Adipose tissue (tissue), 3 donors: Measurements from ENCODE around the gene HTT-AS. TPM values are rescaled to one million over a fixed set of nuclear protein-coding genes. Genes with fewer than 3 reads are reported as not detected.
"Not testable (repeated sequence)": the region's sequence is repeated elsewhere in the genome, so short reads cannot be mapped to it uniquely, and the experiment has no call there.

Source experiments
- H3K27ac ChIP-seq: one replicate; pipeline ENCODE4 v1.5.1; 2013; ENCODE audit warnings: low read depth, low read length
- WGBS, 3 donors: extraction: QIAGEN DNeasy Blood & Tissue Kit; methylation state at CpG; one replicate each; pipeline ENCODE4 v1.1.7; 2013; 5-methylcytosine and 5-hydroxymethylcytosine counted together
- polyA plus RNA-seq, 3 donors: library from polyadenylated mRNA; stranded (reverse); fragments of 200-250 nt; gene quantifications; one replicate each; pipeline ENCODE4 v1.2.3, GENCODE V29; 2013
- donor health status: healthy with polysubstance abuse.
- donor health status: Bipolar disorder and iron deficiency.
- donor health status: healthy.

HTT-AS gene
- polyA plus RNA-seq, 3 donors: not detected

DNA sequence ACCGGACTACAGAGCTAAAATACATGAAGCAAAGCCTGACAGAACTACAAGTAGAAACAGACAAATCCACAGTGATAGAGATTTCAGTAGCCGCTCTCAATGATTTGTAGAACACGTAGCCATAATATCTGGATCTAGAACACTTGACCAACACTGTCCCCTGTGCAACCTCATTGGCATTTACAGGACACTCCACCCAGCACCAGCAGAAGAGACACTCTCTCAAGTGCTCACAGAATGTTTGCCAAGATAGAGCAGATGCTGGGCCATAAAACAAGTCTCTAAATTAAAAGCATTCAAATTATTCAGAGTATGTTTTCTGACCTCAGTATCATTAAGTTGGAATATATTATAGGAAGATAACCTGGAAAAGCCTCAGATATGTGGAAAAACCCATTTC, 21.9 kb upstream of the HTT-AS start:
- WGBS, 3 donors: 93 to 97% (median 93%) methylated on average over 3 of the region's 3 CpGs
- H3K27ac ChIP-seq: no peak overlapping the region

DNA sequence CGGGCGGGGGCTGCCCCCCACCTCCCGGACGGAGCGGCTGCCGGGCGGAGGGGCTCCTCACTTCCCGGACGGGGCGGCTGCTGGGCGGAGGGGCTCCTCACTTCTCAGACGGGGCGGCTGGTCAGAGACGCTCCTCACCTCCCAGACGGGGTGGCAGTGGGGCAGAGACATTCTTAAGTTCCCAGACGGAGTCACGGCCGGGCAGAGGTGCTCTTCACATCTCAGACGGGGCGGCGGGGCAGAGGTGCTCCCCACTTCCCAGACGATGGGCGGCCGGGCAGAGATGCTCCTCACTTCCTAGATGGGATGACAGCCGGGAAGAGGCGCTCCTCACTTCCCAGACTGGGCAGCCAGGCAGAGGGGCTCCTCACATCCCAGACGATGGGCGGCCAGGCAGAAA, 20.4 kb upstream of the HTT-AS start:
- H3K27ac ChIP-seq: not testable (repeated sequence)
- 95 to 98% (median 97%) methylated on average over 15 to 28 of the region's 28 CpGs for WGBS, 3 donors

DNA sequence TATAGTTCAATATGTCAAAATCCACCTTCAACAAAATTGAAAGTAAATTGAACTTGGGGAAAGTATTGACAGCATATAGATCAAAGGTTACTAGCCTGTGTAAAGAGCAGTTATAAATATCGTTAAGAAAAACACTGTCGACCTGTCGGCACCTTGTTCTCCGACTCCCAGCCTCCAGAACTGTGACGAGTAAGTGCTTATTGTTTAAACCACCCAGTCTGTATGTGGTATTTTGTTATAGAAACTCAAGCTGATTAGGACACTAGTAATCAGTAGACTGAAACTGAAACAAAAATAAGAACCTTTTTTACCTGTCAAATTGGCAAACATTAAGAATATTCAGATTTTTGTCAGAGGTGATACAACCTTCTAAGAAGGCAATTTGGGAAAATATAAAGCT, 17.1 kb upstream of the HTT-AS start:
- 34 to 70% (median 65%) methylated on average over 5 of the region's 5 CpGs for WGBS, 3 donors

DNA sequence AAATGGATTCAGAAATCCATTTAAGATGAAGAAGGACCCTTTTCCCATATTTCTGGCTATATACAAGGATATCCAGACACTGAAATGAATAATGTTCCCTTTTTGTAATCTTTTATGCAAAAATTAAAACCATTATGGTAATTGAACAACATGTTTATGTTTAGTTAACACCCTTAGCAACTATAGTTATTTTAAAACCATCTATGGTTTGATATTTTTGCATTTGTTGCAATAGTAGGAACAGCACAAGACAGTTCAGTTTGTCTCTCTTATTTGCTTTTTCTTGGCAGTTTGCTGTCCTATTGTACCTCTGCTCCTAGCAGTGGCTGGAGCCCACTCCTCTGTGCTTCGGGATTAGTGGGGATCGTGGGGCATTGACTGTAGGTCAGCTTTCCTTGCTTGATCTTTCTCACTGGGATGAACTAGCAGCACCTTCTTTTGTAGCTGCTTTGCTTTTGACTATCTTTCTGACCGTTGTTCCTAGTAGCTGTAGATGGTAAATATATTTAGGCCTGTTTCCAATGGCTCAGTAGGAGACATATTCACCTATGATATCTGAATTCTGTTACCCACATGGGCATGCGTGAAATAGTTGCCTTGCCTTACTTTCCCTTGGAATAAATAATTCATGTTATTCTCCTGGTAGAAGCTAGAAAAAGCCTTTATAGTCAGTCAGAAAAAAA, 12.9 kb upstream of the HTT-AS start:
- WGBS, 3 donors: 79 to 92% (median 84%) methylated on average over 4 of the region's 4 CpGs
- no peak overlapping the region for H3K27ac ChIP-seq

More for the DNA sequence above, 17.1 kb upstream of the HTT-AS start:
- H3K27ac ChIP-seq: no peak overlapping the region

DNA sequence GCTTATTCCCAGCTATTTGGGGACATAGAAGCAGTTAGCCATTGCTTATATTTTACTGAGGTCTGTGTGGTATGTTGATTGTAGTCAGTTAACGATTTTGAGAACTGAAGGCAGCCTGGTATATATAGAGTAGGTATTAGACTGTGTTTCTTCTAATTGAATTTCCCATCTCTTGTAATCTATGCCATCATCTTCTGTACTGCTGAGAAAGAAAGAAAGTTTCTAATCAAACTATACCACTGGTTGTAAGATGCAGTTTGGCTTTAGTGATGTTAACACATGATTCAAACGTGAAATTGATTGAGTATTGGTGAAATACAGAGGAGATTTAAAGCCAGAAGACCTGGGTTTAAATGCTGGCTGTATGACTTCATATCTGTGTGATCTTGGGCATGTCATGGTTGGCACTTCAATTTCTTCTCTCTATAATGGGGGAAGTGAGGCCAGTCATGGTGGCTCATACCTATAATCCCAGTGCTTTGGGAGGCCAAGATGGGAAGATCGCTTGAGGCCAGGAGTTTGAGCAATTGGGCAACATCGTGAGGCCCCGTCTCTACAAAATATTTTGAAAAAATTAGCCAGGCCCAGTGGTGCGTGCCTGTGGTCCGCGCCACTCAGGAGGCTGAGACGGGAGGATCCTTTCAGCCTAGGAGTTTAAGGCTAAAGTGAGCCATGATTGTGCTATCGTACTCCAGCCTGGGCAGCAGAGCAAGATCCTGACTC, 11.8 kb upstream of the HTT-AS start:
- H3K27ac ChIP-seq: no peak overlapping the region
- WGBS, 3 donors: 92 to 94% (median 93%) methylated on average over 10 of the region's 10 CpGs

DNA sequence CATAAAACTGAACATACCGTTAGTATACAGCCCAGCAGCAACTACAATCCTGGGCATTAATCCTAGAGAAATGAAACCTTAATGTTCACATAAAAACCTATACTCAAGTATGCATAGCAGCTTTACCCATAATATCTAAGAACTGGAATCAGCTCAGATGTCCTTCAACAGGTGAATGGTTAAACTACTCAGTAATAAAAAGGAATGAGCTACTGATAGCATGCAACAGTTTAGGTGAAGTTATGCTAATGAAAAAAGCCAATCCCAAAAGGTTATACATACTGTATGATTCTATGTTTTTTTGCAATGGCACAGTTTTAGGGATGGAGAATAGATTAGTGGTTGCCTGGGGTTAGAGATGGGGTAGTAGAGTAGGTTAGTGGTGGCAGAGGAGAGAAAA, 9.4 kb upstream of the HTT-AS start:
- 31 to 87% (median 52%) methylated on average over 1 of the region's 1 CpG for WGBS, 3 donors
- no peak overlapping the region for H3K27ac ChIP-seq

DNA sequence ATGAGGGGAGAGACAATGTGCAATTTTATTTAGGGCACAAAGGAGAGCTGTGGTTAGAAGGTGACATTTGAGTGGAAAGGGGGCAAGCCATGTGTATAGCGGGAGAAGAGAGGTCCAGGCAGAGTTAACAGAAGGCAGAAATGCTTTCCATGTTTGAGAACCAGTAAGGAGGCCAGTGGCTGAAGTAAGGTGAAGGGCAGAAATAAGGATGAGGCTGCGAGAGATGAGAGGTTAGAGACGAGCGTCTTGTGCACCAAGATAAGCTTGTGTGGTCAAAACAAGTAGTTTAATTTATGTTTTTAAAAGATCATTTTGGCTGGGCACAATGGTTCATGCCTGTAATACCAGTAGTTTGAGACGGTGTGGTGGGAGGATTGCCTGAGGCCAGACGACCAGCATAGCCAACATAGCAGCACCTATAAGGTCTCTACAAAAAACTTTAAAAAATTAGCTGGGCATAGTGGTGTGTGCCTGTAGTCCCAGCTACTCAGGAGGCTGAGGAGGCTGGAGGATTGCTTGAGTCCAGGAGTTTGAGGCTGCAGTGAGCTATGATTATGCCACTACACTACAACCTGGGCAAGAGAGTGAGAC, 8.7 kb upstream of the HTT-AS start:
- WGBS, 3 donors: 74 to 88% (median 80%) methylated on average over 6 of the region's 6 CpGs

DNA sequence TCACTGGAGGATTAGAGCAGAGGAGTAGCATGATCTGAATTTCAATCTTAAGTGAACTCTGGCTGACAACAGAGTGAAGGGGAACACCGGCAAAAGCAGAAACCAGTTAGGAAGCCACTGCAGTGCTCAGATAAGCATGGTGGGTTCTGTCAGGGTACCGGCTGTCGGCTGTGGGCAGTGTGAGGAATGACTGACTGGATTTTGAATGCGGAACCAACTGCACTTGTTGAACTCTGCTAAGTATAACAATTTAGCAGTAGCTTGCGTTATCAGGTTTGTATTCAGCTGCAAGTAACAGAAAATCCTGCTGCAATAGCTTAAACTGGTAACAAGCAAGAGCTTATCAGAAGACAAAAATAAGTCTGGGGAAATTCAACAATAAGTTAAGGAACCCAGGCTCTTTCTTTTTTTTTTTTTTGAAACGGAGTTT, 5.4 kb upstream of the HTT-AS start:
- WGBS, 3 donors: 58 to 85% (median 72%) methylated on average over 6 of the region's 6 CpGs
- H3K27ac ChIP-seq: no peak overlapping the region

More for the DNA sequence above, 8.7 kb upstream of the HTT-AS start:
- no peak overlapping the region for H3K27ac ChIP-seq

DNA sequence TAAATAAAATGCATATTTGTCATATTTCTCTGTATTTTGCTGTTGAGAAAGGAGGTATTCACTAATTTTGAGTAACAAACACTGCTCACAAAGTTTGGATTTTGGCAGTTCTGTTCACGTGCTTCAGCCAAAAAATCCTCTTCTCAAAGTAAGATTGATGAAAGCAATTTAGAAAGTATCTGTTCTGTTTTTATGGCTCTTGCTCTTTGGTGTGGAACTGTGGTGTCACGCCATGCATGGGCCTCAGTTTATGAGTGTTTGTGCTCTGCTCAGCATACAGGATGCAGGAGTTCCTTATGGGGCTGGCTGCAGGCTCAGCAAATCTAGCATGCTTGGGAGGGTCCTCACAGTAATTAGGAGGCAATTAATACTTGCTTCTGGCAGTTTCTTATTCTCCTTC, 3.5 kb upstream of the HTT-AS start:
- H3K27ac ChIP-seq: no peak overlapping the region
- WGBS, 3 donors: 64 to 86% (median 69%) methylated on average over 2 of the region's 2 CpGs

DNA sequence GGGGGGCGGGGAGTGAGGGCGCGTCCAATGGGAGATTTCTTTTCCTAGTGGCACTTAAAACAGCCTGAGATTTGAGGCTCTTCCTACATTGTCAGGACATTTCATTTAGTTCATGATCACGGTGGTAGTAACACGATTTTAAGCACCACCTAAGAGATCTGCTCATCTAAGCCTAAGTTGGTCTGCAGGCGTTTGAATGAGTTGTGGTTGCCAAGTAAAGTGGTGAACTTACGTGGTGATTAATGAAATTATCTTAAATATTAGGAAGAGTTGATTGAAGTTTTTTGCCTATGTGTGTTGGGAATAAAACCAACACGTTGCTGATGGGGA, 1.3 kb upstream of the HTT-AS start:
- WGBS, 3 donors: 1 to 2% (median 1%) methylated on average over 7 to 8 of the region's 8 CpGs
- H3K27ac ChIP-seq: no peak overlapping the region

DNA sequence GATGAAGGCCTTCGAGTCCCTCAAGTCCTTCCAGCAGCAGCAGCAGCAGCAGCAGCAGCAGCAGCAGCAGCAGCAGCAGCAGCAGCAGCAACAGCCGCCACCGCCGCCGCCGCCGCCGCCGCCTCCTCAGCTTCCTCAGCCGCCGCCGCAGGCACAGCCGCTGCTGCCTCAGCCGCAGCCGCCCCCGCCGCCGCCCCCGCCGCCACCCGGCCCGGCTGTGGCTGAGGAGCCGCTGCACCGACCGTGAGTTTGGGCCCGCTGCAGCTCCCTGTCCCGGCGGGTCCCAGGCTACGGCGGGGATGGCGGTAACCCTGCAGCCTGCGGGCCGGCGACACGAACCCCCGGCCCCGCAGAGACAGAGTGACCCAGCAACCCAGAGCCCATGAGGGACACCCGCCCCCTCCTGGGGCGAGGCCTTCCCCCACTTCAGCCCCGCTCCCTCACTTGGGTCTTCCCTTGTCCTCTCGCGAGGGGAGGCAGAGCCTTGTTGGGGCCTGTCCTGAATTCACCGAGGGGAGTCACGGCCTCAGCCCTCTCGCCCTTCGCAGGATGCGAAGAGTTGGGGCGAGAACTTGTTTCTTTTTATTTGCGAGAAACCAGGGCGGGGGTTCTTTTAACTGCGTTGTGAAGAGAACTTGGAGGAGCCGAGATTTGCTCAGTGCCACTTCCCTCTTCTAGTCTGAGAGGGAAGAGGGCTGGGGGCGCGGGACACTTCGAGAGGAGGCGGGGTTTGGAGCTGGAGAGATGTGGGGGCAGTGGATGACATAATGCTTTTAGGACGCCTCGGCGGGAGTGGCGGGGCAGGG, 711 bp upstream of the HTT-AS start:
- WGBS, 3 donors: 0 to 1% (median 1%) methylated on average over 53 to 60 of the region's 60 CpGs
- no peak overlapping the region for H3K27ac ChIP-seq

DNA sequence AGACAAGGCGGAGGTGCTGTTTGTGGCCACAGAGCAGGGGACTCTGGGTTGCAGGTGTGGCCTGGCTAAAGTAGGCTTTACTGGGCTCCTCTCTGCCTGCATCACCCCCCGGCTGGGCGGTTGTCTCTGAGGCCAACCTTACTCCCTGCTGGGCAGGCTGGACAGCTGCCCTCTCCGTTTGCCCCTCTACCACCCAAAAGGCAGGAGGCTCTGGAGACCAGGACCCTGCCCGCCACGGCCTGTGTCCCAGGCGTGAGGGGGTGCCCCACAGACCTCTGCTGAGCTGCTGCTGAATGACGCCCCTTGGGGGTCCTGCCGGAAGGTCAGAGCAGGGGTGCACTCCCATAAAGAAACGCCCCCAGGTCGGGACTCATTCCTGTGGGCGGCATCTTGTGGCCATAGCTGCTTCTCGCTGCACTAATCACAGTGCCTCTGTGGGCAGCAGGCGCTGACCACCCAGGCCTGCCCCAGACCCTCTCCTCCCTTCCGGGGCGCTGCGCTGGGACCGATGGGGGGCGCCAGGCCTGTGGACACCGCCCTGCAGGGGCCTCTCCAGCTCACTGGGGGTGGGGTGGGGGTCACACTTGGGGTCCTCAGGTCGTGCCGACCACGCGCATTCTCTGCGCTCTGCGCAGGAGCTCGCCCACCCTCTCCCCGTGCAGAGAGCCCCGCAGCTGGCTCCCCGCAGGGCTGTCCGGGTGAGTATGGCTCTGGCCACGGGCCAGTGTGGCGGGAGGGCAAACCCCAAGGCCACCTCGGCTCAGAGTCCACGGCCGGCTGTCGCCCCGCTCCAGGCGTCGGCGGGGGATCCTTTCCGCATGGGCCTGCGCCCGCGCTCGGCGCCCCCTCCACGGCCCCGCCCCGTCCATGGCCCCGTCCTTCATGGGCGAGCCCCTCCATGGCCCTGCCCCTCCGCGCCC, 920 bp downstream of the HTT-AS start:
- H3K27ac ChIP-seq: no peak overlapping the region
- 10 to 13% (median 12%) methylated on average over 45 to 52 of the region's 54 CpGs for WGBS, 3 donors

DNA sequence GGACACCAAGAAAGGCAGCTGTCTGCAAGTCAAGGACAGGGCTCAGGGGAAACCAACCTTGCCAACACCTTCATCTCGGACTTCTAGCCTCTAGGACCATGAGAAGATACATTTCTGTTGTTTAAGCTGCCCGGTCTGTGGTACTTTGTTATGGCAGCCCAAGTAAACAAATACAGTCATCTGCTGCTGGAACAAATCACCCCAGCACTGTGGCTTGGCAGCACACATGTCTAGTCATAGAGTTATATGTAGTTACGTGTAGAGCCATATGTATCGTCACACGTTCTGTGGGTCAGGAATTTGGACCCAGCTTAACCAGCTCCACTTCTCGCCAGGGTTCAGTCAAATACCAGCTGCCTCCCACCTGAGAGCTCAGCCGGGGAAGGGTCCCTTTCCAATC, 2.5 kb downstream of the HTT-AS start:
- no peak overlapping the region for H3K27ac ChIP-seq
- WGBS, 3 donors: 84 to 90% (median 84%) methylated on average over 7 of the region's 7 CpGs

DNA sequence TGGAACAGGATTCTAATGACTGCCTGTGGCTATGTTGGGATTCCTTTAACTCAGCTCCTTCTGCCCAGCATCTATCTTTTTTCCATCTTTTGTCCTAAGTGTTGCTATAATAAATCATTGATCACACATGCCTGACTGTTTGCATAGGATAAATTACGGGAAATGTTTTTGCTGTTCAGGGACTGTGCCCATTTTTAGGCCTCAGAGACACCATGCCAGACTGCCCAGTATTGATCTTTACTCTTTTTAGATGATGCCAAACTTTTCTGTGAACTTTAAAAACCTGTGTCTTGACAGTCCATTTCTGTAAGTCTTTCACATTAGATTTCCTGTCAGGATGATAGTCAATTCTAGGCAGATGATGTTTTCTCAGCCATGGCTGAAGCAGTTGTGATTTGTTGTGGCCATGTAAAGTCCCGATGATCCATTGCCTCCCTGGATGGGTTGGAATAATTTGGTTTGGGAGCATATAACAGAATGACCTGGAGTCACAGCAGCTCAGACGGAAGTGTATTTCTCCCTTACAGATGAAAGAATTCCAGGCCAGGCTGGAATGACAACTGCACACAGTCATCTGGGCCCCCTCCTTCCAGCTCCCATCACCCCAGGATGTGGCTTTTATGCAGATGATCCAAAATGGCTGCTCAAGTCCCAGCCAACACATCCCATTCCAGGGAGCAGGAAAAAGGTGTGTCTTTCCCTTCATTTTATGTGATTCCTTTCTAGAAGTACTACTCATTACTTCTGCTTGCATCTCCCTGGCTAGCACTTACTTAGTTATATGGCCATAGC, 3.4 kb downstream of the HTT-AS start:
- 65 to 85% (median 83%) methylated on average over 3 of the region's 3 CpGs for WGBS, 3 donors
- no peak overlapping the region for H3K27ac ChIP-seq

DNA sequence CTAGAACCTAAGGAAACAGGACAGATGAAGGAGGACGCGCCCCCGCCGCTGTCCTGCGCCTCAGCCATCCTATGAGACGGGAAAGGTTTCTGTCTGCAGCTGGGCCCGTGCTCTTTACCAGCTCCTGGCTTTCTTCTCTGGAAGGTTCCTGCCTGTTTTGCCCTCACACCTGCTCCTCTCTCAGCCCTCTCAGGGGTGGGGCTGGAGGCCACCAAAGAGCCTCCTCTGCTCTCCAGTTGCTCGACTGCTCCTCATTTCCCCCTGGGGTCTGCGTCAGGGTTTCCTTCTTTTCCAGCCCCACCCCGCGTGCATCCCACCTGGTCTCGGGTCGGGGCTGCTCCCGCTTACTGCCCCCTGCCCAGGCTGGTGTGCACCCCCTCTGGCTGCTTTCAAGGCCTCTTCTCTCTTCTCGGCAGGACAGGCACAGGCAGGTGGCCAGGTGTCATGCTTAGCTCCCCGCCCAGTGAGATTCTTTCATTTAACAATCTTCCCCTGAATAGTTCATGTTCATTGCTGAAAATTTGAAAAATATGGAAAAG, 4.6 kb downstream of the HTT-AS start:
- H3K27ac ChIP-seq: no peak overlapping the region
- 68 to 88% (median 86%) methylated on average over 16 of the region's 16 CpGs for WGBS, 3 donors

DNA sequence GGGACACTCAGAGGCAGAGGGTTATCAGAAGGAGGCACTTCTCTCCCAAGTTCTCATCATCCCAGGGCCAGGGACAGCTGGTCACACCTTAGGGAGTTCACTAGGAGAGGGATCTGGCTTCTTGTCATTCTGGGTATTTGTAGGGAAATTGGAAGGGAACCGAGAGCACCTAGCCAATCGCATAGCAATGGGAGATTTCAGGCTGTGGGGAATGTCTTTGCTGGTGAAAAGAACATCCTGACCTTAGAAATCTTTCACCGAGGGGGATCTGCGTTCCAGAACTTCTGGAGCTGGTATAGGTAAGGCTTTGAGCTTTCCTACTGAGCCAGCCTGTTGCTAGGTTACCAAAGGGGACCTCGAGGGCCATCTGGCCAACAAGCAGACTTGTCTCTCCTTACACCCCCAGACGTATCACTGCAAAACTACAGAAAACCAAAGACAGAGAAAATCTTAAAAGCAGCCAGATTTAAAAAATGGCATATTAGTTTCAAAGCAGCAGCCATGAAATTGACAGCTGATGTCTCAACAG, 6.8 kb downstream of the HTT-AS start:
- peak overlapping the region; percentile 3 for H3K27ac ChIP-seq
- WGBS, 3 donors: 85 to 87% (median 85%) methylated on average over 6 of the region's 6 CpGs
